ENCODE results near the gene FGG. TPM values are rescaled to one million over a fixed set of nuclear protein-coding genes. Genes with fewer than 3 reads are reported as not detected.

The FGG gene
- total RNA-seq, 1 experiment from 2014 or later: not detected

- Mint-ChIP-seq H3K9me3 (peaks cover 0 to 3% of the 10 kb centered on the region in 2 experiments; a peak in 3 of 5 replicates), H3K27ac (no peak overlapping the region), H3K36me3 (ENCODE audit: insufficient read depth in 1 of 3, low read depth in 3 of 3) (peaks cover 2 to 6% (median 4%) of the 10 kb centered on the region in 3 experiments; a peak in 5 of 7 replicates), H3K4me1 (peaks cover 2 to 9% of the 10 kb centered on the region in 2 experiments; a peak in 3 of 4 replicates), H3K4me3 (no peak overlapping the region), H3K27me3 (ENCODE audit: low read depth) (no peaks in the 10 kb centered on the region)
- Histone ChIP-seq H2BK5ac (ENCODE audit: insufficient read length, low read length) (no peak overlapping the region), H3K4me2 (ENCODE audit: insufficient read depth, insufficient read length, low read length) (no peak overlapping the region), H3K79me1 (ENCODE audit: insufficient read depth, low read depth, low read length, poor library complexity, severe bottlenecking) (no peaks in the 10 kb centered on the region), H2BK12ac (ENCODE audit: insufficient read length, low read depth, low read length) (no peak overlapping the region), H3K9me3 (ENCODE audit: control insufficient read depth, low read depth, low read length) (no peaks in the 10 kb centered on the region), H3K56ac (ENCODE audit: insufficient read length, low read depth, low read length) (no peak overlapping the region), H3K18ac (ENCODE audit: insufficient read length, low read depth, low read length) (no peak overlapping the region), H3K23ac (ENCODE audit: insufficient read length, low read depth, low read length) (no peak overlapping the region), H3K9ac (ENCODE audit: extremely low read depth, insufficient read length, low read length) (no peak overlapping the region), H2BK120ac (ENCODE audit: low read depth, low read length, poor library complexity, severe bottlenecking) (no peak overlapping the region), H3K14ac (ENCODE audit: insufficient read depth, low read length) (no peak overlapping the region), H2BK15ac (ENCODE audit: low read depth, low read length) (no peak overlapping the region), H3K23me2 (ENCODE audit: insufficient read length, low read depth, low read length, poor library complexity, severe bottlenecking) (no peaks in the 10 kb centered on the region), H4K91ac (ENCODE audit: insufficient read length, low read depth, low read length) (no peak overlapping the region), H3K27me3 (ENCODE audit: insufficient read depth, low read length) (no peaks in the 10 kb centered on the region), H3K4ac (ENCODE audit: low read depth, low read length) (no peak overlapping the region), H4K8ac (replicated peaks; ENCODE audit: insufficient read length, low read depth, low read length) (no peak overlapping the region), H3K27ac (ENCODE audit: insufficient read length, low read depth, low read length) (no peak overlapping the region), H3T11ph (ENCODE audit: low read length) (no peak overlapping the region), H2AFZ (ENCODE audit: low read length) (no peak overlapping the region), H2BK20ac (ENCODE audit: low read depth, low read length, poor library complexity, severe bottlenecking) (no peak overlapping the region), H3K4me1 (ENCODE audit: insufficient read depth, low read length) (no peaks in the 10 kb centered on the region), H2AK5ac (ENCODE audit: insufficient read length, low read length) (no peak overlapping the region), H3K79me2 (ENCODE audit: insufficient read depth, low read length) (no peaks in the 10 kb centered on the region), H4K5ac (ENCODE audit: insufficient read length, low read depth, low read length) (no peak overlapping the region), H4K20me1 (ENCODE audit: control insufficient read depth, insufficient read depth, insufficient read length) (no peaks in the 10 kb centered on the region)
- WGBS (ENCODE audit: extremely low coverage, insufficient read length, low lambda C conversion rate): no CpG with 5 or more reads among the region's 4 CpGs
- no peak for TF ChIP-seq CTCF (conservative IDR thresholded peaks at IDR 0.05)
- DNase-seq: no peak
Observed at GRCh38 chr4:154640999-154641398, 28.5 kb upstream of the FGG start.

All from H9 (cell line).